GM18870 (cell line): ENCODE measurements around the gene CABCOCO1.

Experiments used
- ATAC-seq: cut with Tn5 transposase; IDR thresholded peaks from one replicate; pipeline ENCODE4 v1.9.1; 2021; ENCODE audit warnings: moderate library complexity; ENCODE audit not compliant: unreplicated experiment

The CABCOCO1 gene

GRCh38 chr10:61752111-61753011 is 89.6 kb downstream of the CABCOCO1 start:
- ATAC-seq = peak; percentile 53

GRCh38 chr10:61753453-61753852 is 90.7 kb downstream of the CABCOCO1 start:
- no peak for ATAC-seq

- ATAC-seq = no peak
Measured at GRCh38 chr10:61754587-61755550, 92.1 kb downstream of the CABCOCO1 start.

GRCh38 chr10:61757001-61757400 is 94.3 kb downstream of the CABCOCO1 start:
- no peak for ATAC-seq

GRCh38 chr10:61757525-61758397 is 95.0 kb downstream of the CABCOCO1 start:
- ATAC-seq = no peak

- ATAC-seq = no peak
Measured at GRCh38 chr10:61758433-61758832, 95.7 kb downstream of the CABCOCO1 start.

- ATAC-seq = no peak
Measured at GRCh38 chr10:61759751-61760150, 97.0 kb downstream of the CABCOCO1 start.

- ATAC-seq = no peak
Measured at GRCh38 chr10:61760943-61761824, 98.5 kb downstream of the CABCOCO1 start.

GRCh38 chr10:61761825-61762217 is 99.1 kb downstream of the CABCOCO1 start:
- no peak for ATAC-seq

- no peak for ATAC-seq
Measured at GRCh38 chr10:61763778-61764177, 101.0 kb downstream of the CABCOCO1 start.

- no peak for ATAC-seq
Measured at GRCh38 chr10:61764486-61764885, 101.8 kb downstream of the CABCOCO1 start.

GRCh38 chr10:61765176-61766087 is 102.7 kb downstream of the CABCOCO1 start:
- no peak for ATAC-seq

GRCh38 chr10:61766927-61767326 is 104.2 kb downstream of the CABCOCO1 start:
- ATAC-seq = no peak

- no peak for ATAC-seq
Measured at GRCh38 chr10:61774031-61774430, 111.3 kb downstream of the CABCOCO1 start.

GRCh38 chr10:61775111-61775510 is 112.4 kb downstream of the CABCOCO1 start:
- no peak for ATAC-seq

- ATAC-seq = no peak
Measured at GRCh38 chr10:61776615-61777266, 114.0 kb downstream of the CABCOCO1 start.

GRCh38 chr10:61778137-61778536 is 115.4 kb downstream of the CABCOCO1 start:
- ATAC-seq = no peak

- no peak for ATAC-seq
Measured at GRCh38 chr10:61779276-61779675, 116.5 kb downstream of the CABCOCO1 start.
